Hepatocyte (in vitro differentiated cells): ENCODE results near the gene LATS2. TPM values are rescaled to one million over a fixed set of nuclear protein-coding genes. Genes with fewer than 3 reads are reported as not detected.

Experiments used
- DNase-seq: peaks from one replicate; pipeline ENCODE4 v3.0.0-alpha.2; 2016; ENCODE audit warnings: low spot score
- H2AFZ ChIP-seq: fragments of 200-600 bp; sonication (generic); 2 replicates; pipeline ENCODE4 v1.6.0; 2016; ENCODE audit warnings: antibody characterized with exemption, mild to moderate bottlenecking
- H3K27ac ChIP-seq: fragments of 200-600 bp; sonication (generic); 2 replicates; pipeline ENCODE4 v1.5.1; 2016; ENCODE audit warnings: mild to moderate bottlenecking
- H3K27me3 ChIP-seq: fragments of 200-600 bp; sonication (generic); 2 replicates; pipeline ENCODE4 v1.6.1; 2016
- H3K36me3 ChIP-seq: fragments of 200-600 bp; sonication (generic); replicated peaks from 2 replicates; pipeline ENCODE4 v1.5.1; 2016; ENCODE audit warnings: low read depth; ENCODE audit not compliant: insufficient read depth
- H3K4me1 ChIP-seq: fragments of 200-600 bp; sonication (generic); 2 replicates; pipeline ENCODE4 v1.5.1; 2016; ENCODE audit warnings: mild to moderate bottlenecking, moderate library complexity; ENCODE audit not compliant: insufficient read depth
- H3K4me2 ChIP-seq: fragments of 200-600 bp; sonication (generic); 2 replicates; pipeline ENCODE4 v1.6.0; 2016
- H3K4me3 ChIP-seq: fragments of 200-600 bp; sonication (generic); 2 replicates; pipeline ENCODE4 v1.5.1; 2016; ENCODE audit warnings: mild to moderate bottlenecking
- H3K79me2 ChIP-seq: fragments of 200-600 bp; sonication (generic); 2 replicates; pipeline ENCODE4 v1.6.0; 2017; ENCODE audit warnings: mild to moderate bottlenecking
- H3K9me2 ChIP-seq: fragments of 200-600 bp; sonication (generic); replicated peaks from 2 replicates; pipeline ENCODE4 v1.6.0; 2017; ENCODE audit warnings: mild to moderate bottlenecking; ENCODE audit not compliant: insufficient read depth
- H3K9me3 ChIP-seq: fragments of 200-600 bp; sonication (generic); 2 replicates; pipeline ENCODE4 v1.5.1; 2016; ENCODE audit warnings: low read depth, mild to moderate bottlenecking
- H4K20me1 ChIP-seq: fragments of 200-600 bp; sonication (generic); 2 replicates; pipeline ENCODE4 v1.6.0; 2016; ENCODE audit warnings: mild to moderate bottlenecking; ENCODE audit not compliant: insufficient read depth, poor library complexity, severe bottlenecking
- CTCF ChIP-seq: fragments of 200-600 bp; sonication (generic); IDR thresholded peaks from 2 replicates; pipeline ENCODE4 v1.5.1; 2016; ENCODE audit warnings: antibody characterized with exemption, mild to moderate bottlenecking; ENCODE audit not compliant: poor library complexity
- EZH2 ChIP-seq: fragments of 200-600 bp; sonication (generic); IDR thresholded peaks from 2 replicates; pipeline ENCODE4 v1.6.1; 2016; ENCODE audit warnings: antibody characterized with exemption, mild to moderate bottlenecking, borderline replicate concordance
- EZH2phosphoT487 ChIP-seq: fragments of 200-600 bp; sonication (generic); IDR thresholded peaks from one replicate; pipeline ENCODE4 v1.6.1; 2018; ENCODE audit warnings: antibody characterized with exemption, mild to moderate bottlenecking, low read depth, moderate library complexity; ENCODE audit not compliant: unreplicated experiment, severe bottlenecking
- WGBS: methylation state at CpG from one replicate; pipeline ENCODE4 v1.1.6; 2016; ENCODE audit warnings: low lambda C conversion rate; ENCODE audit errors: missing lambda C conversion rate; 5-methylcytosine and 5-hydroxymethylcytosine counted together
- polyA plus RNA-seq: library from polyadenylated mRNA; unstranded; fragments of >200 nt; fragmentation: Nextera tagmentation; extraction: Ambion mirVana; gene quantifications from 2 replicates; pipeline ENCODE4 v1.2.1, GENCODE V29; 2016
- total RNA-seq: library from RNA; depleted of rRNA; stranded (reverse); fragments of >200 nt; gene quantifications from 2 replicates; pipeline ENCODE4 v1.2.3, GENCODE V29; 2014

Gene LATS2
- total and polyA plus RNA-seq, 2 experiments from 2014 or later, result 6.2 to 15.5 TPM

DNA sequence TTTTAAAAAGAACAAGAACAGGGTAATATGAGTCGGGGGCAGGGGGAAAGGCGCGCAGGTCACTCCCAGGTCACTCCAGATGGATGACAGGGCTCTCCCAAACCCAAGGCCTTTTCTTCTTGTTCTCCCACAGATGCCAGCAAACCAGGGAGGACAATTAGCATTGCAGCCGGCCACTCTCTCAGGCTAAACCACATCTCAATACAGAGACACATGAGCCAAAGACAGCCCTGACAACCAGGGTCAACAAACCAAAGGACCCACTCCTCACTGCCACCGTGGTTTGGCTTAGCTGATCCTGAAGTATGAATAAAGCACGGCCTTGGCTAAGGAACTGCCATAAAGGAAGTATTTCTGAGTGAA lies 47.3 kb downstream of the LATS2 start:
- Histone ChIP-seq H3K36me3 (no peaks in the 10 kb centered on the region), H3K27me3 (no peaks in the 10 kb centered on the region), H3K4me3 (no peak overlapping the region), H3K4me1 (peaks cover 43% of the 10 kb centered on the region), H3K9me2 (no peaks in the 10 kb centered on the region), H3K4me2 (peak overlapping the region; percentile 32), H3K9me3 (no peaks in the 10 kb centered on the region), H3K27ac (peak overlapping the region; percentile 71), H4K20me1 (peaks cover 11% of the 10 kb centered on the region), H3K79me2 (peaks cover 93% of the 10 kb centered on the region), H2AFZ (no peak overlapping the region)
- 80% methylated on average over 6 of the region's 6 CpGs for WGBS
- DNase-seq, result no peak
- no peak for TF ChIP-seq CTCF

- Histone ChIP-seq H2AFZ (no peak overlapping the region), H3K27me3 (no peaks in the 10 kb centered on the region), H3K36me3 (no peaks in the 10 kb centered on the region), H3K9me2 (no peaks in the 10 kb centered on the region), H3K79me2 (peaks cover 93% of the 10 kb centered on the region), H3K27ac (peak overlapping the region; percentile 71), H3K9me3 (no peaks in the 10 kb centered on the region), H4K20me1 (peaks cover 11% of the 10 kb centered on the region), H3K4me2 (no peak overlapping the region), H3K4me1 (peaks cover 43% of the 10 kb centered on the region), H3K4me3 (no peak overlapping the region)
- TF ChIP-seq EZH2 (no peak), EZH2phosphoT487 (no peak), CTCF (no peak)
- DNase-seq, result no peak
- 85% methylated on average over 4 of the region's 4 CpGs for WGBS
Observed at GRCh38 chr13:21013682-21014038, 47.7 kb downstream of the LATS2 start.

GRCh38 chr13:21012841-21013681 lies 48.3 kb downstream of the LATS2 start:
- 68% methylated on average over 5 of the region's 5 CpGs for WGBS
- H3K27me3 ChIP-seq, result no peaks in the 10 kb centered on the region
- no peak overlapping the region for H3K4me2 ChIP-seq
- TF ChIP-seq CTCF (no peak), EZH2 (no peak), EZH2phosphoT487 (no peak)
- peaks cover 43% of the 10 kb centered on the region for H3K4me1 ChIP-seq
- H3K79me2 ChIP-seq, result peaks cover 93% of the 10 kb centered on the region
- H4K20me1 ChIP-seq, result peaks cover 16% of the 10 kb centered on the region
- H3K36me3 ChIP-seq, result no peaks in the 10 kb centered on the region
- H3K4me3 ChIP-seq, result no peak overlapping the region
- H2AFZ ChIP-seq, result no peak overlapping the region
- H3K9me3 ChIP-seq, result no peaks in the 10 kb centered on the region
- H3K27ac ChIP-seq, result peak overlapping the region; percentile 71
- no peaks in the 10 kb centered on the region for H3K9me2 ChIP-seq
- no peak for DNase-seq

GRCh38 chr13:21012211-21012610 lies 49.2 kb downstream of the LATS2 start:
- Histone ChIP-seq H3K4me1 (peaks cover 43% of the 10 kb centered on the region), H3K4me2 (no peak overlapping the region), H3K9me3 (no peaks in the 10 kb centered on the region), H3K27ac (no peak overlapping the region), H3K36me3 (no peaks in the 10 kb centered on the region), H3K4me3 (no peak overlapping the region), H2AFZ (no peak overlapping the region), H3K79me2 (peaks cover 90% of the 10 kb centered on the region), H4K20me1 (peaks cover 19% of the 10 kb centered on the region), H3K9me2 (no peaks in the 10 kb centered on the region), H3K27me3 (no peaks in the 10 kb centered on the region)
- DNase-seq, result no peak
- TF ChIP-seq EZH2, result no peak
- TF ChIP-seq EZH2phosphoT487, result no peak
- TF ChIP-seq CTCF, result no peak
- WGBS, result 71% methylated on average over 5 of the region's 5 CpGs
